ENCODE data around the gene MTTP. TPM values are rescaled to one million over a fixed set of nuclear protein-coding genes. Genes with fewer than 3 reads are reported as not detected.

MTTP gene
- total and polyA plus RNA-seq, 4 donors = 58.4 to 193 (median 83.9) TPM

GRCh38 chr4:99634742-99635360, 60.2 kb downstream of the MTTP start:
- no peak overlapping the region for H3K27ac ChIP-seq (ENCODE audit: low read depth in 1 of 2, low read length in 2 of 2)
- H3K27me3 ChIP-seq (ENCODE audit: control insufficient read depth in 4 of 4, insufficient read depth in 4 of 4, low read length in 3 of 4) = no peaks in the 10 kb centered on the region
- no peaks in the 10 kb centered on the region for H3K9me3 ChIP-seq (ENCODE audit: control insufficient read depth in 4 of 4, low read length in 3 of 4)
- H3K36me3 ChIP-seq (ENCODE audit: control insufficient read depth in 4 of 4, insufficient read depth in 3 of 4, low read depth in 1 of 4, low read length in 3 of 4) = no peaks in the 10 kb centered on the region
- H3K4me1 ChIP-seq (ENCODE audit: control insufficient read depth in 4 of 4, insufficient read depth in 4 of 4, low read length in 3 of 4) = no peaks in the 10 kb centered on the region
- H3K9ac ChIP-seq (ENCODE audit: low read depth in 1 of 2, low read length in 2 of 2) = no peak overlapping the region
- 63% methylated on average over 1 of the region's 1 CpG for WGBS
- H3K4me3 ChIP-seq (ENCODE audit: low read depth in 1 of 3, low read length in 3 of 3) = no peak overlapping the region
- no peak for DNase-seq (ENCODE audit: low spot score)
- TF ChIP-seq EGR1 (IDR thresholded peaks at IDR 0.05; ENCODE audit: low read depth in 2 of 2) (no peak), ZBTB33 (IDR thresholded peaks at IDR 0.05) (no peak), GABPA (IDR thresholded peaks at IDR 0.05 in 1 of 2, conservative IDR thresholded peaks at IDR 0.05 in 1 of 2) (no peak), FOXA2 (IDR thresholded peaks at IDR 0.05) (no peak), YY1 (IDR thresholded peaks at IDR 0.05) (no peak), FOXA1 (IDR thresholded peaks at IDR 0.05) (no peak)

GRCh38 chr4:99635601-99636000, 61.0 kb downstream of the MTTP start:
- no peaks in the 10 kb centered on the region for H3K9me3 ChIP-seq (ENCODE audit: control insufficient read depth in 4 of 4, low read length in 3 of 4)
- no peak overlapping the region for H3K9ac ChIP-seq (ENCODE audit: low read depth in 1 of 2, low read length in 2 of 2)
- 89% methylated on average over 3 of the region's 3 CpGs for WGBS
- no peak for DNase-seq (ENCODE audit: low spot score)
- H3K27me3 ChIP-seq (ENCODE audit: control insufficient read depth in 4 of 4, insufficient read depth in 4 of 4, low read length in 3 of 4) = no peaks in the 10 kb centered on the region
- no peak overlapping the region for H3K27ac ChIP-seq (ENCODE audit: low read depth in 1 of 2, low read length in 2 of 2)
- TF ChIP-seq FOXA1 (IDR thresholded peaks at IDR 0.05) = no peak
- no peak for TF ChIP-seq CTCF (IDR thresholded peaks at IDR 0.05; ENCODE audit: low read depth, low read length, missing input control)
- no peaks in the 10 kb centered on the region for H3K36me3 ChIP-seq (ENCODE audit: control insufficient read depth in 4 of 4, insufficient read depth in 3 of 4, low read depth in 1 of 4, low read length in 3 of 4)
- H3K4me3 ChIP-seq (ENCODE audit: low read depth in 1 of 3, low read length in 3 of 3) = no peak overlapping the region
- H3K4me1 ChIP-seq (ENCODE audit: control insufficient read depth in 4 of 4, insufficient read depth in 4 of 4, low read length in 3 of 4) = no peaks in the 10 kb centered on the region

GRCh38 chr4:99636422-99636821, 61.8 kb downstream of the MTTP start:
- H3K36me3 ChIP-seq (ENCODE audit: control insufficient read depth in 4 of 4, insufficient read depth in 3 of 4, low read depth in 1 of 4, low read length in 3 of 4) = no peaks in the 10 kb centered on the region
- H3K27ac ChIP-seq (ENCODE audit: low read depth in 1 of 2, low read length in 2 of 2) = no peak overlapping the region
- no peak for TF ChIP-seq RAD21 (IDR thresholded peaks at IDR 0.05)
- TF ChIP-seq MAX (IDR thresholded peaks at IDR 0.05) = no peak
- TF ChIP-seq GABPA (IDR thresholded peaks at IDR 0.05 in 1 of 2, conservative IDR thresholded peaks at IDR 0.05 in 1 of 2) = no peak
- TF ChIP-seq HNF4A (conservative IDR thresholded peaks at IDR 0.05) = no peak
- no peak for TF ChIP-seq JUND (IDR thresholded peaks at IDR 0.05)
- TF ChIP-seq REST (IDR thresholded peaks at IDR 0.05) = no peak
- TF ChIP-seq FOXA1 (IDR thresholded peaks at IDR 0.05) = no peak
- no peak for TF ChIP-seq NR2F2 (IDR thresholded peaks at IDR 0.05)
- TF ChIP-seq SP1 (IDR thresholded peaks at IDR 0.05) = no peak
- no peak for TF ChIP-seq FOXA2 (IDR thresholded peaks at IDR 0.05)
- no peak for TF ChIP-seq HNF4G (IDR thresholded peaks at IDR 0.05)
- no peak for TF ChIP-seq CTCF (IDR thresholded peaks at IDR 0.05; ENCODE audit: low read depth, low read length, missing input control)
- TF ChIP-seq ATF3 (IDR thresholded peaks at IDR 0.05) = no peak
- no peak for TF ChIP-seq YY1 (IDR thresholded peaks at IDR 0.05)
- no peak for TF ChIP-seq EGR1 (IDR thresholded peaks at IDR 0.05; ENCODE audit: low read depth in 2 of 2)
- H3K4me3 ChIP-seq (ENCODE audit: low read depth in 1 of 3, low read length in 3 of 3) = no peak overlapping the region
- no peaks in the 10 kb centered on the region for H3K9me3 ChIP-seq (ENCODE audit: control insufficient read depth in 4 of 4, low read length in 3 of 4)
- no peaks in the 10 kb centered on the region for H3K27me3 ChIP-seq (ENCODE audit: control insufficient read depth in 4 of 4, insufficient read depth in 4 of 4, low read length in 3 of 4)
- H3K4me1 ChIP-seq (ENCODE audit: control insufficient read depth in 4 of 4, insufficient read depth in 4 of 4, low read length in 3 of 4) = no peaks in the 10 kb centered on the region
- H3K9ac ChIP-seq (ENCODE audit: low read depth in 1 of 2, low read length in 2 of 2) = no peak overlapping the region
- 78% methylated on average over 2 of the region's 2 CpGs for WGBS
- no peak for DNase-seq (ENCODE audit: low spot score)

Measured in liver (tissue), 9 donors.